GM23338 (cell line): ENCODE measurements around the gene DDX27. TPM values are rescaled to one million over a fixed set of nuclear protein-coding genes. Genes with fewer than 3 reads are reported as not detected.

Experiments used
- ATAC-seq: fragments of 200-7000 bp; cut with Tn5 transposase; 3 replicates; pipeline ENCODE4 v1.9.1; 2020
- DNase-seq: peaks from one replicate; pipeline ENCODE4 v3.0.0-alpha.2; 2015; ENCODE audit warnings: low spot score
- H2AFZ ChIP-seq: fragments of 200-600 bp; sonication (generic); 2 replicates; pipeline ENCODE4 v1.8.0; 2016; ENCODE audit warnings: antibody characterized with exemption, mild to moderate bottlenecking, moderate library complexity
- H3F3A ChIP-seq: fragments of 200-600 bp; sonication (generic); replicated peaks from 2 replicates; pipeline ENCODE4 v1.8.0; 2017; ENCODE audit warnings: antibody characterized with exemption, mixed run types, low read depth
- H3K27ac ChIP-seq: fragments of 200-600 bp; sonication (generic); 2 replicates; pipeline ENCODE4 v1.6.1; 2016; ENCODE audit warnings: low read depth
- H3K27me3 ChIP-seq: fragments of 200-600 bp; sonication (generic); 2 replicates; pipeline ENCODE4 v1.8.0; 2016; ENCODE audit warnings: mild to moderate bottlenecking, mixed run types, moderate library complexity; ENCODE audit not compliant: insufficient read depth
- H3K36me3 ChIP-seq: fragments of 200-600 bp; sonication (generic); 2 replicates; pipeline ENCODE4 v1.8.0; 2016; ENCODE audit warnings: mild to moderate bottlenecking; ENCODE audit not compliant: insufficient read depth
- H3K4me1 ChIP-seq: fragments of 200-600 bp; sonication (generic); 2 replicates; pipeline ENCODE4 v1.8.0; 2016; ENCODE audit warnings: mild to moderate bottlenecking, moderate library complexity; ENCODE audit not compliant: insufficient read depth
- H3K4me2 ChIP-seq: fragments of 200-600 bp; sonication (generic); 2 replicates; pipeline ENCODE4 v1.7.1; 2017; ENCODE audit warnings: mixed run types
- H3K4me3 ChIP-seq: fragments of 200-600 bp; sonication (generic); 2 replicates; pipeline ENCODE4 v1.6.1; 2016; ENCODE audit warnings: mixed run types
- H3K79me2 ChIP-seq: fragments of 200-600 bp; sonication (generic); replicated peaks from 2 replicates; pipeline ENCODE4 v1.8.0; 2017; ENCODE audit warnings: mild to moderate bottlenecking; ENCODE audit not compliant: insufficient read depth
- H3K9me2 ChIP-seq: fragments of 200-600 bp; sonication (generic); 2 replicates; pipeline ENCODE4 v1.8.0; 2017; ENCODE audit not compliant: insufficient read depth
- H4K20me1 ChIP-seq: fragments of 200-600 bp; sonication (generic); replicated peaks from 2 replicates; pipeline ENCODE4 v1.8.0; 2017; ENCODE audit warnings: mild to moderate bottlenecking; ENCODE audit not compliant: insufficient read depth
- H3K27ac Mint-ChIP-seq: 2 replicates; pipeline ENCODE4 v1.8.0; 2020; ENCODE audit warnings: inconsistent platforms, mild to moderate bottlenecking, moderate library complexity, mixed read lengths
- H3K27me3 Mint-ChIP-seq: 3 replicates; pipeline ENCODE4 v1.8.0; 2022; ENCODE audit warnings: low read depth, mild to moderate bottlenecking, moderate library complexity, mixed read lengths, inconsistent platforms; ENCODE audit not compliant: insufficient read depth, poor library complexity
- H3K36me3 Mint-ChIP-seq: 3 replicates; pipeline ENCODE4 v1.8.0; 2021; ENCODE audit warnings: low read depth, mild to moderate bottlenecking, inconsistent platforms, moderate library complexity, mixed read lengths
- H3K4me1 Mint-ChIP-seq: 3 replicates; pipeline ENCODE4 v1.8.0; 2020; ENCODE audit warnings: mild to moderate bottlenecking, inconsistent platforms, mixed read lengths
- H3K4me3 Mint-ChIP-seq: 3 replicates; pipeline ENCODE4 v1.8.0; 2021; ENCODE audit warnings: moderate library complexity, mild to moderate bottlenecking, inconsistent platforms, mixed read lengths
- H3K9me3 Mint-ChIP-seq: 3 replicates; pipeline ENCODE4 v1.8.0; 2020; ENCODE audit warnings: moderate library complexity, mild to moderate bottlenecking, inconsistent platforms, mixed read lengths
- ZNF331 ChIP-seq: fragments of 250-450 bp; sonication (Bioruptor Pico); IDR thresholded peaks from 2 replicates; pipeline ENCODE4 v1.5.0; 2020; ENCODE audit warnings: low read depth, mild to moderate bottlenecking, moderate library complexity
- polyA plus RNA-seq: library from polyadenylated mRNA; unstranded; fragments of >200 nt; fragmentation: Nextera tagmentation; extraction: Ambion mirVana; gene quantifications from 2 replicates; pipeline ENCODE4 v1.2.1, GENCODE V29; 2016
- total RNA-seq: library from RNA; depleted of rRNA; stranded (reverse); fragments of >200 nt; shearing (Covaris generic); gene quantifications from 2 replicates; pipeline ENCODE4 v1.2.3, GENCODE V29; 2014
- TF ChIP-seq, protein P1 (sequence below): fragments of 250-450 bp; sonication (Bioruptor Pico); IDR thresholded peaks from 2 replicates; pipeline ENCODE4 v1.5.0; 2020; ENCODE audit warnings: mild to moderate bottlenecking, moderate library complexity
- TF ChIP-seq, protein P2 (sequence below), 2 experiments: fragments of 200-600 bp in 1 of 2; sonication (generic) in 1 of 2; conservative IDR thresholded peaks; 2 replicates each; pipeline versions ENCODE4 v1.5.1 to v1.6.1; 2016 to 2017; ENCODE audit warnings: antibody characterized with exemption in 2 of 2, low read depth in 2 of 2, mild to moderate bottlenecking in 2 of 2, moderate library complexity in 1 of 2
- TF ChIP-seq, protein P3 (sequence below): IDR thresholded peaks from 2 replicates; pipeline ENCODE4 v1.6.1; 2016; ENCODE audit warnings: antibody characterized with exemption

The DDX27 gene
- total and polyA plus RNA-seq, 2 experiments from 2014 or later, result 53.3 to 81.3 TPM

DNA sequence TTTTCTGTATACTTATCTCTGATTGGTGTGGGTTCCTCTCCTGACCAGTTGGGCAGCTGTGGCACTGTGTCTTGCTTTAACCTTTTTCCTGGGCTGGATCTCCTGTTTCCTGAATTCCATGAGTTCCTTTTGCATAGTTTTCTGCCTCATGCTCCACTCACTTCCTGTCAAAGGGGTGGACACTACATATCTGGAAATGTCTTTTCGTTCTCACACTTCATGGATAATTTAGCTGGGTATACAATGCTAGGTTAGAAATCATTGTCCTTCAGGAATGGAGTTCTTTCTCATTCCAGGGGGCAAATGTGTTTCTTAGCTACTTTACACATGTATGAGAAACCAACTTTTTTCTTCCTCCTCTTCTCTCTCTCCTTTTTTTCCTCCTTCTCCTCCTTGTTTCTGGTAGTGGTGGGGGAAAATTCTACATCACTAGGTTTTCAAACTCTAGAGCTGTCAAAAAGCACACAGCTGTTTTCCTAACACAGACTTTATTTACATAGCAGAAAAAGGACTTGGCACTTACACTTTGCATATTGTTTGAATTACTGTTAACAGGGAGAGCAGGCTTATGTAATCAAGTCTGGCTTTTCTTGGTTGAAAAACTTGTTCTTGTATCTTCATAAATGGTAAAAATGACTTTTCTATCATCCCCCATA is 9.0 kb upstream of the DDX27 start:
- no peaks in the 10 kb centered on the region for H3F3A ChIP-seq
- Mint-ChIP-seq H3K36me3 (no peaks in the 10 kb centered on the region; the same call in 2 of the 3 replicates), H3K4me1 (no peaks in the 10 kb centered on the region), H3K27me3 (no peaks in the 10 kb centered on the region), H3K9me3 (peaks cover 6% of the 10 kb centered on the region; the same call in 2 of the 3 replicates), H3K4me3 (no peak overlapping the region), H3K27ac (no peak overlapping the region)
- ATAC-seq, result no peak
- DNase-seq, result no peak
- no peak overlapping the region for H3K4me2 ChIP-seq
- no peaks in the 10 kb centered on the region for H3K36me3 ChIP-seq
- peaks cover 3% of the 10 kb centered on the region; the same call in 1 of the 2 replicates for H3K9me2 ChIP-seq
- no peaks in the 10 kb centered on the region for H3K79me2 ChIP-seq
- no peaks in the 10 kb centered on the region for H4K20me1 ChIP-seq
- no peak for TF ChIP-seq ZNF331
- TF ChIP-seq, protein P1, sequence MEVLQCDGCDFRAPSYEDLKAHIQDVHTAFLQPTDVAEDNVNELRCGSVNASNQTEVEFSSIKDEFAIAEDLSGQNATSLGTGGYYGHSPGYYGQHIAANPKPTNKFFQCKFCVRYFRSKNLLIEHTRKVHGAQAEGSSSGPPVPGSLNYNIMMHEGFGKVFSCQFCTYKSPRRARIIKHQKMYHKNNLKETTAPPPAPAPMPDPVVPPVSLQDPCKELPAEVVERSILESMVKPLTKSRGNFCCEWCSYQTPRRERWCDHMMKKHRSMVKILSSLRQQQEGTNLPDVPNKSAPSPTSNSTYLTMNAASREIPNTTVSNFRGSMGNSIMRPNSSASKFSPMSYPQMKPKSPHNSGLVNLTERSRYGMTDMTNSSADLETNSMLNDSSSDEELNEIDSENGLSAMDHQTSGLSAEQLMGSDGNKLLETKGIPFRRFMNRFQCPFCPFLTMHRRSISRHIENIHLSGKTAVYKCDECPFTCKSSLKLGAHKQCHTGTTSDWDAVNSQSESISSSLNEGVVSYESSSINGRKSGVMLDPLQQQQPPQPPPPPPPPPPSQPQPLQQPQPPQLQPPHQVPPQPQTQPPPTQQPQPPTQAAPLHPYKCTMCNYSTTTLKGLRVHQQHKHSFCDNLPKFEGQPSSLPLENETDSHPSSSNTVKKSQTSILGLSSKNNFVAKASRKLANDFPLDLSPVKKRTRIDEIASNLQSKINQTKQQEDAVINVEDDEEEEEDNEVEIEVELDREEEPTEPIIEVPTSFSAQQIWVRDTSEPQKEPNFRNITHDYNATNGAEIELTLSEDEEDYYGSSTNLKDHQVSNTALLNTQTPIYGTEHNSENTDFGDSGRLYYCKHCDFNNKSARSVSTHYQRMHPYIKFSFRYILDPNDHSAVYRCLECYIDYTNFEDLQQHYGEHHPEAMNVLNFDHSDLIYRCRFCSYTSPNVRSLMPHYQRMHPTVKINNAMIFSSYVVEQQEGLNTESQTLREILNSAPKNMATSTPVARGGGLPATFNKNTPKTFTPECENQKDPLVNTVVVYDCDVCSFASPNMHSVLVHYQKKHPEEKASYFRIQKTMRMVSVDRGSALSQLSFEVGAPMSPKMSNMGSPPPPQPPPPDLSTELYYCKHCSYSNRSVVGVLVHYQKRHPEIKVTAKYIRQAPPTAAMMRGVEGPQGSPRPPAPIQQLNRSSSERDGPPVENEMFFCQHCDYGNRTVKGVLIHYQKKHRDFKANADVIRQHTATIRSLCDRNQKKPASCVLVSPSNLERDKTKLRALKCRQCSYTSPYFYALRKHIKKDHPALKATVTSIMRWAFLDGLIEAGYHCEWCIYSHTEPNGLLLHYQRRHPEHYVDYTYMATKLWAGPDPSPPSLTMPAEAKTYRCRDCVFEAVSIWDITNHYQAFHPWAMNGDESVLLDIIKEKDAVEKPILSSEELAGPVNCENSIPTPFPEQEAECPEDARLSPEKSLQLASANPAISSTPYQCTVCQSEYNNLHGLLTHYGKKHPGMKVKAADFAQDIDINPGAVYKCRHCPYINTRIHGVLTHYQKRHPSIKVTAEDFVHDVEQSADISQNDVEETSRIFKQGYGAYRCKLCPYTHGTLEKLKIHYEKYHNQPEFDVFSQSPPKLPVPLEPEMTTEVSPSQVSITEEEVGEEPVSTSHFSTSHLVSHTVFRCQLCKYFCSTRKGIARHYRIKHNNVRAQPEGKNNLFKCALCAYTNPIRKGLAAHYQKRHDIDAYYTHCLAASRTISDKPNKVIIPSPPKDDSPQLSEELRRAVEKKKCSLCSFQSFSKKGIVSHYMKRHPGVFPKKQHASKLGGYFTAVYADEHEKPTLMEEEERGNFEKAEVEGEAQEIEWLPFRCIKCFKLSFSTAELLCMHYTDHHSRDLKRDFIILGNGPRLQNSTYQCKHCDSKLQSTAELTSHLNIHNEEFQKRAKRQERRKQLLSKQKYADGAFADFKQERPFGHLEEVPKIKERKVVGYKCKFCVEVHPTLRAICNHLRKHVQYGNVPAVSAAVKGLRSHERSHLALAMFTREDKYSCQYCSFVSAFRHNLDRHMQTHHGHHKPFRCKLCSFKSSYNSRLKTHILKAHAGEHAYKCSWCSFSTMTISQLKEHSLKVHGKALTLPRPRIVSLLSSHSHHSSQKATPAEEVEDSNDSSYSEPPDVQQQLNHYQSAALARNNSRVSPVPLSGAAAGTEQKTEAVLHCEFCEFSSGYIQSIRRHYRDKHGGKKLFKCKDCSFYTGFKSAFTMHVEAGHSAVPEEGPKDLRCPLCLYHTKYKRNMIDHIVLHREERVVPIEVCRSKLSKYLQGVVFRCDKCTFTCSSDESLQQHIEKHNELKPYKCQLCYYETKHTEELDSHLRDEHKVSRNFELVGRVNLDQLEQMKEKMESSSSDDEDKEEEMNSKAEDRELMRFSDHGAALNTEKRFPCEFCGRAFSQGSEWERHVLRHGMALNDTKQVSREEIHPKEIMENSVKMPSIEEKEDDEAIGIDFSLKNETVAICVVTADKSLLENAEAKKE (CRISPR knock-in tag), result no peak
- TF ChIP-seq, protein P2, sequence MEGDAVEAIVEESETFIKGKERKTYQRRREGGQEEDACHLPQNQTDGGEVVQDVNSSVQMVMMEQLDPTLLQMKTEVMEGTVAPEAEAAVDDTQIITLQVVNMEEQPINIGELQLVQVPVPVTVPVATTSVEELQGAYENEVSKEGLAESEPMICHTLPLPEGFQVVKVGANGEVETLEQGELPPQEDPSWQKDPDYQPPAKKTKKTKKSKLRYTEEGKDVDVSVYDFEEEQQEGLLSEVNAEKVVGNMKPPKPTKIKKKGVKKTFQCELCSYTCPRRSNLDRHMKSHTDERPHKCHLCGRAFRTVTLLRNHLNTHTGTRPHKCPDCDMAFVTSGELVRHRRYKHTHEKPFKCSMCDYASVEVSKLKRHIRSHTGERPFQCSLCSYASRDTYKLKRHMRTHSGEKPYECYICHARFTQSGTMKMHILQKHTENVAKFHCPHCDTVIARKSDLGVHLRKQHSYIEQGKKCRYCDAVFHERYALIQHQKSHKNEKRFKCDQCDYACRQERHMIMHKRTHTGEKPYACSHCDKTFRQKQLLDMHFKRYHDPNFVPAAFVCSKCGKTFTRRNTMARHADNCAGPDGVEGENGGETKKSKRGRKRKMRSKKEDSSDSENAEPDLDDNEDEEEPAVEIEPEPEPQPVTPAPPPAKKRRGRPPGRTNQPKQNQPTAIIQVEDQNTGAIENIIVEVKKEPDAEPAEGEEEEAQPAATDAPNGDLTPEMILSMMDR (conservative IDR thresholded peaks at IDR 0.05; ENCODE audit: low read depth in 2 of 2), result no peak
- TF ChIP-seq, protein P3, sequence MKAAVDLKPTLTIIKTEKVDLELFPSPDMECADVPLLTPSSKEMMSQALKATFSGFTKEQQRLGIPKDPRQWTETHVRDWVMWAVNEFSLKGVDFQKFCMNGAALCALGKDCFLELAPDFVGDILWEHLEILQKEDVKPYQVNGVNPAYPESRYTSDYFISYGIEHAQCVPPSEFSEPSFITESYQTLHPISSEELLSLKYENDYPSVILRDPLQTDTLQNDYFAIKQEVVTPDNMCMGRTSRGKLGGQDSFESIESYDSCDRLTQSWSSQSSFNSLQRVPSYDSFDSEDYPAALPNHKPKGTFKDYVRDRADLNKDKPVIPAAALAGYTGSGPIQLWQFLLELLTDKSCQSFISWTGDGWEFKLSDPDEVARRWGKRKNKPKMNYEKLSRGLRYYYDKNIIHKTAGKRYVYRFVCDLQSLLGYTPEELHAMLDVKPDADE, result no peak
- H3K27ac ChIP-seq, result no peak overlapping the region
- H2AFZ ChIP-seq, result no peak overlapping the region
- no peaks in the 10 kb centered on the region for H3K27me3 ChIP-seq
- no peaks in the 10 kb centered on the region for H3K4me1 ChIP-seq
- H3K4me3 ChIP-seq, result no peak overlapping the region
